Measurements from ENCODE around the gene SPDEF. TPM values are rescaled to one million over a fixed set of nuclear protein-coding genes. Genes with fewer than 3 reads are reported as not detected.

Gene SPDEF
- total RNA-seq, 1 donor from 2014 or later, result not detected

- peaks cover 9% of the 10 kb centered on the region for H3K27me3 ChIP-seq (ENCODE audit: control insufficient read depth, insufficient read depth, low read length)
- DNase-seq (ENCODE audit: low read depth), result no peak
- TF ChIP-seq CTCF (IDR thresholded peaks at IDR 0.05; ENCODE audit: insufficient read depth, low read length, poor library complexity, severe bottlenecking), result no peak
- no peak overlapping the region for H3K4me3 ChIP-seq (ENCODE audit: low read depth, low read length)
- no peaks in the 10 kb centered on the region for H3K36me3 ChIP-seq (ENCODE audit: control insufficient read depth, insufficient read depth, low read length)
Measured at GRCh38 chr6:34509782-34510181, 46.3 kb downstream of the SPDEF start.

GRCh38 chr6:34508425-34508824 lies 47.7 kb downstream of the SPDEF start:
- Histone ChIP-seq H3K36me3 (ENCODE audit: control insufficient read depth, insufficient read depth, low read length) (no peaks in the 10 kb centered on the region), H3K27me3 (ENCODE audit: control insufficient read depth, insufficient read depth, low read length) (no peaks in the 10 kb centered on the region), H3K4me3 (ENCODE audit: low read depth, low read length) (no peak overlapping the region)
- DNase-seq (ENCODE audit: low read depth), result no peak
- TF ChIP-seq CTCF (IDR thresholded peaks at IDR 0.05; ENCODE audit: insufficient read depth, low read length, poor library complexity, severe bottlenecking), result no peak

GRCh38 chr6:34506718-34507117 lies 49.4 kb downstream of the SPDEF start:
- no peak for TF ChIP-seq CTCF (IDR thresholded peaks at IDR 0.05; ENCODE audit: insufficient read depth, low read length, poor library complexity, severe bottlenecking)
- H3K27me3 ChIP-seq (ENCODE audit: control insufficient read depth, insufficient read depth, low read length), result no peaks in the 10 kb centered on the region
- H3K4me3 ChIP-seq (ENCODE audit: low read depth, low read length), result no peak overlapping the region
- DNase-seq (ENCODE audit: low read depth), result no peak
- no peaks in the 10 kb centered on the region for H3K36me3 ChIP-seq (ENCODE audit: control insufficient read depth, insufficient read depth, low read length)

- H3K36me3 ChIP-seq (ENCODE audit: control insufficient read depth, insufficient read depth, low read length), result no peaks in the 10 kb centered on the region
- no peak for DNase-seq (ENCODE audit: low read depth)
- no peak overlapping the region for H3K4me3 ChIP-seq (ENCODE audit: low read depth, low read length)
- no peak for TF ChIP-seq CTCF (IDR thresholded peaks at IDR 0.05; ENCODE audit: insufficient read depth, low read length, poor library complexity, severe bottlenecking)
- no peaks in the 10 kb centered on the region for H3K27me3 ChIP-seq (ENCODE audit: control insufficient read depth, insufficient read depth, low read length)
Measured at GRCh38 chr6:34497411-34497810, 58.7 kb downstream of the SPDEF start.

GRCh38 chr6:34496103-34496685 lies 59.9 kb downstream of the SPDEF start:
- H3K27me3 ChIP-seq (ENCODE audit: control insufficient read depth, insufficient read depth, low read length), result no peaks in the 10 kb centered on the region
- no peak for TF ChIP-seq CTCF (IDR thresholded peaks at IDR 0.05; ENCODE audit: insufficient read depth, low read length, poor library complexity, severe bottlenecking)
- H3K36me3 ChIP-seq (ENCODE audit: control insufficient read depth, insufficient read depth, low read length), result no peaks in the 10 kb centered on the region
- DNase-seq (ENCODE audit: low read depth), result no peak
- H3K4me3 ChIP-seq (ENCODE audit: low read depth, low read length), result no peak overlapping the region

GRCh38 chr6:34494973-34495372 lies 61.2 kb downstream of the SPDEF start:
- Histone ChIP-seq H3K27me3 (ENCODE audit: control insufficient read depth, insufficient read depth, low read length) (no peaks in the 10 kb centered on the region), H3K36me3 (ENCODE audit: control insufficient read depth, insufficient read depth, low read length) (no peaks in the 10 kb centered on the region), H3K4me3 (ENCODE audit: low read depth, low read length) (no peak overlapping the region)
- TF ChIP-seq CTCF (IDR thresholded peaks at IDR 0.05; ENCODE audit: insufficient read depth, low read length, poor library complexity, severe bottlenecking), result no peak
- DNase-seq (ENCODE audit: low read depth), result no peak
